GM21737 (cell line): ENCODE data around the gene AP3M1.

Experiments used
- ATAC-seq: cut with Tn5 transposase; IDR thresholded peaks from one replicate; pipeline ENCODE4 v1.9.1; 2021; ENCODE audit warnings: mild to moderate bottlenecking, moderate library complexity; ENCODE audit not compliant: unreplicated experiment

AP3M1 gene

DNA sequence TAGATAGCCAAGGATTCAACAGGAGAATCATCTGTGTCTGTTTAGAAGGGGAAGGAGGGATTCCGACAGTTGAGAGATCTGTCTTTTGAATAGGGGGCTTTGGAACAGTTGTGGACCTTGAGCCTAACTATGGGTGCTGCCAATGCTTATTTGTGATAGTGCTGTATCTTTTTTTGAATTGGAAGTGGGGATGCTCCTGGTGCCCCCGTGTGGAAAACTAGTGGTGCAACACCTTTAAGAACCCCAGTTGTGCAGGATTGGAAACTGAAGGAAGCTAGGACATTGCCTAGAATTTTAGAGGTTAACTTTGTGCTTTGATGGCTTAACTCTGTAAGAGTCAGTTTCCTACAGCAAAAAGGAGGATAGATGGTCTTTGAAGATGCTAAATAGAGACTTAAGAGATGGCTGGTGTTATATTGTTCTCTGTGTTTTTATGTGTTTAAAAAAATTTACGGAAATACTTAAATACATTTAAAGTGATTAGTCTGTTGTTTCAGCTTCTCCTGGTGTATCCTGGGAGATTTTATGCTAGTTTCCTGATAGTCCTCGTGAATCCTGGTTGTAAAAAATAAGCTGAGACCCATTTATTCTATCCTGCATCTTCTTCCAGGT lies 69.3 kb downstream of the AP3M1 start:
- no peak for ATAC-seq

GRCh38 chr10:74079936-74080590 lies 70.6 kb downstream of the AP3M1 start:
- ATAC-seq, result no peak

- no peak for ATAC-seq
Observed at GRCh38 chr10:74079028-74079935, 71.3 kb downstream of the AP3M1 start.

GRCh38 chr10:74078037-74078436 lies 72.6 kb downstream of the AP3M1 start:
- ATAC-seq, result peak; percentile 60

GRCh38 chr10:74077416-74077815 lies 73.2 kb downstream of the AP3M1 start:
- no peak for ATAC-seq

- ATAC-seq, result no peak
Observed at GRCh38 chr10:74076961-74077360, 73.7 kb downstream of the AP3M1 start.

DNA sequence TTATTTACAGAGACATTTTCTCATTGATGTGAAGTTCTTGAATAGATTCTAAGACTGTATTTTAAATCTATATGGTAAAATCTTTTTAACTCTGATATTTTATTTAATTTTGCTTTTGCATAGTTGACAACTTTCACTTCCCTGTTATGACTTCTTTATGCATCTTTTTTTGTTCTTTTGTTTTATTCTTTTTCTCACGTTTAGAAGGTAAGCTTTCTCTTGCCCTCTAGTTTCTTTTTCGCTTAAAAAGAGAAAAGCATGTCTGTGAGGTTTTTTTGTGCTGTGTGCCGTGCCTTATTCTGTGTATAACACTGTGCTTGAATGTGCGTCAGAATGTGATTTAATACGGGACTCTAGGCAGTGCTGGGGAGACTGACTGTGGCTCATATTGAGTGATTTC lies 74.7 kb downstream of the AP3M1 start:
- ATAC-seq, result no peak

GRCh38 chr10:74072503-74072902 lies 78.1 kb downstream of the AP3M1 start:
- ATAC-seq, result no peak

DNA sequence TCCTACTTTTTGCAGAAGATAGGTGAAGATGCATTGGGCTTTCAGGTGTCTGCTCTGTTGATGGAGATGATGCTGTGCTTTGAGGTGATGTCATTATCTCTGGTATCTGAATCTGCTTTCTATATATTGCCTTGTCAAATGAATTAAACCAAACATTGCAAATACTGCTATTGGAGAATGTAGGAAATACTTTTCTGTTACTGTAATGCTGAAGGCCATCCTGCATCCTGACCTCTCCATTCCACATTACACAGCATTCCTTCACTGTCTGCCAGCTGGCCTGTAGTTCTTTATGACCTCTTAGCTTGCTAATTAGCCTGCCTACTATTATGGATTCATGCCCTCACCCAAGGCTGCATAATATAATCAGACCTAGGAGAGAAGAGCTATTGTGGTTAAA lies 79.5 kb downstream of the AP3M1 start:
- ATAC-seq, result no peak
